MM.1S (cell line): Measurements from ENCODE around the gene SEMA4D.

ENCODE experiments used
- EZH2 ChIP-seq: fragments of 300-600 bp; sonication (generic); optimal IDR thresholded peaks from 2 replicates; pipeline ENCODE3; 2017; ENCODE audit warnings: low read depth, mild to moderate bottlenecking, antibody characterized with exemption, low read length, mixed read lengths
- EZH2phosphoT487 ChIP-seq: fragments of 300-600 bp; sonication (generic); IDR thresholded peaks from 2 replicates; pipeline ENCODE4 v1.6.1; 2018; ENCODE audit warnings: antibody characterized with exemption, low read length
- TF ChIP-seq, protein P1 (sequence below): fragments of 300-600 bp; sonication (generic); IDR thresholded peaks from 2 replicates; pipeline ENCODE4 v1.5.1; 2016; ENCODE audit warnings: antibody characterized with exemption, low read length, mixed read lengths

- TF ChIP-seq, protein P1, sequence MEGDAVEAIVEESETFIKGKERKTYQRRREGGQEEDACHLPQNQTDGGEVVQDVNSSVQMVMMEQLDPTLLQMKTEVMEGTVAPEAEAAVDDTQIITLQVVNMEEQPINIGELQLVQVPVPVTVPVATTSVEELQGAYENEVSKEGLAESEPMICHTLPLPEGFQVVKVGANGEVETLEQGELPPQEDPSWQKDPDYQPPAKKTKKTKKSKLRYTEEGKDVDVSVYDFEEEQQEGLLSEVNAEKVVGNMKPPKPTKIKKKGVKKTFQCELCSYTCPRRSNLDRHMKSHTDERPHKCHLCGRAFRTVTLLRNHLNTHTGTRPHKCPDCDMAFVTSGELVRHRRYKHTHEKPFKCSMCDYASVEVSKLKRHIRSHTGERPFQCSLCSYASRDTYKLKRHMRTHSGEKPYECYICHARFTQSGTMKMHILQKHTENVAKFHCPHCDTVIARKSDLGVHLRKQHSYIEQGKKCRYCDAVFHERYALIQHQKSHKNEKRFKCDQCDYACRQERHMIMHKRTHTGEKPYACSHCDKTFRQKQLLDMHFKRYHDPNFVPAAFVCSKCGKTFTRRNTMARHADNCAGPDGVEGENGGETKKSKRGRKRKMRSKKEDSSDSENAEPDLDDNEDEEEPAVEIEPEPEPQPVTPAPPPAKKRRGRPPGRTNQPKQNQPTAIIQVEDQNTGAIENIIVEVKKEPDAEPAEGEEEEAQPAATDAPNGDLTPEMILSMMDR, result no peak
- TF ChIP-seq EZH2, result no peak
- TF ChIP-seq EZH2phosphoT487, result no peak
These were observed 21.4 kb downstream of the SEMA4D start for GRCh38 chr9:89476546-89476945.
